Neuronal stem cell (in vitro differentiated cells): ENCODE data around the gene SERF1A. TPM values are rescaled to one million over a fixed set of nuclear protein-coding genes. Genes with fewer than 3 reads are reported as not detected.
"Not testable (repeated sequence)": the region's sequence is repeated elsewhere in the genome, so short reads cannot be mapped to it uniquely, and the experiment has no call there.

Experiments used
- DNase-seq: peaks from one replicate; pipeline ENCODE4 v3.0.0-alpha.2; 2013; ENCODE audit warnings: low spot score
- H2AFZ ChIP-seq: one replicate; pipeline ENCODE4 v1.6.1; 2013; ENCODE audit warnings: mild to moderate bottlenecking, low read length, inconsistent platforms
- H2AK5ac ChIP-seq: 2 replicates; pipeline ENCODE4 v1.6.1; 2013; ENCODE audit warnings: low read depth, mild to moderate bottlenecking, inconsistent platforms, low read length, moderate library complexity, mixed read lengths
- H2BK120ac ChIP-seq: 2 replicates; pipeline ENCODE4 v1.6.1; 2013; ENCODE audit warnings: low read depth, mild to moderate bottlenecking, inconsistent platforms, low read length, moderate library complexity, mixed read lengths
- H2BK12ac ChIP-seq: one replicate; pipeline ENCODE4 v1.6.1; 2013; ENCODE audit warnings: low read length, inconsistent platforms
- H2BK15ac ChIP-seq: 2 replicates; pipeline ENCODE4 v1.6.1; 2013; ENCODE audit warnings: mild to moderate bottlenecking, low read length, inconsistent platforms, mixed read lengths
- H2BK5ac ChIP-seq: one replicate; pipeline ENCODE4 v1.6.1; 2013; ENCODE audit warnings: inconsistent platforms, mild to moderate bottlenecking, low read length, moderate library complexity
- H3K14ac ChIP-seq: one replicate; pipeline ENCODE4 v1.6.1; 2013; ENCODE audit warnings: low read length, inconsistent platforms
- H3K18ac ChIP-seq: 2 replicates; pipeline ENCODE4 v1.6.1; 2013; ENCODE audit warnings: low read length, inconsistent platforms
- H3K23ac ChIP-seq: 2 replicates; pipeline ENCODE4 v1.6.1; 2013; ENCODE audit warnings: low read depth, mild to moderate bottlenecking, mixed read lengths, low read length, inconsistent platforms; ENCODE audit not compliant: poor library complexity
- H3K27ac ChIP-seq: replicated peaks from 3 replicates; pipeline ENCODE4 v1.5.1; 2013; ENCODE audit warnings: low read length, inconsistent platforms
- H3K27me3 ChIP-seq, 3 experiments: 2 replicates each; pipeline ENCODE4 v1.6.1; 2013; ENCODE audit warnings: low read length in 3 of 3, mild to moderate bottlenecking in 2 of 3, inconsistent platforms in 1 of 3, low read depth in 1 of 3, mixed read lengths in 1 of 3, moderate library complexity in 1 of 3; ENCODE audit not compliant: control insufficient read depth in 3 of 3, insufficient read depth in 3 of 3
- H3K36me3 ChIP-seq, 2 donors: replicated peaks in 1 of 2; 2 replicates each; pipeline ENCODE4 v1.6.1; 2013; ENCODE audit warnings: low read length in 2 of 2; ENCODE audit not compliant: control insufficient read depth in 2 of 2, insufficient read depth in 2 of 2
- H3K4ac ChIP-seq: 2 replicates; pipeline ENCODE4 v1.6.1; 2013; ENCODE audit warnings: inconsistent platforms, mild to moderate bottlenecking, low read length, moderate library complexity
- H3K4me1 ChIP-seq, 2 donors: 1 replicate in 1 of 2; 2 replicates in 1 of 2; pipeline ENCODE4 v1.6.1; 2013; ENCODE audit warnings: low read length in 2 of 2, low read depth in 1 of 2; ENCODE audit not compliant: control insufficient read depth in 2 of 2, insufficient read depth in 1 of 2
- H3K4me2 ChIP-seq: one replicate; pipeline ENCODE4 v1.6.1; 2013; ENCODE audit warnings: mild to moderate bottlenecking, low read length, inconsistent platforms; ENCODE audit not compliant: insufficient read depth, poor library complexity, severe bottlenecking
- H3K4me3 ChIP-seq, 2 donors: 2 replicates each; pipeline ENCODE4 v1.5.1; 2013; ENCODE audit warnings: low read length in 2 of 2, mild to moderate bottlenecking in 2 of 2, inconsistent platforms in 1 of 2, moderate library complexity in 1 of 2
- H3K79me1 ChIP-seq: one replicate; pipeline ENCODE4 v1.6.1; 2013; ENCODE audit warnings: low read depth, mild to moderate bottlenecking, inconsistent platforms, low read length, moderate library complexity
- H3K9ac ChIP-seq: one replicate; pipeline ENCODE4 v1.6.1; 2013; ENCODE audit warnings: mild to moderate bottlenecking, low read depth, low read length, inconsistent platforms; ENCODE audit not compliant: poor library complexity
- H3K9me3 ChIP-seq, 2 donors: replicated peaks in 1 of 2; 2 replicates each; pipeline versions ENCODE3 to v1.6.1; 2013; ENCODE audit warnings: low read length in 2 of 2, mild to moderate bottlenecking in 2 of 2, inconsistent platforms in 1 of 2, low read depth in 1 of 2, mixed read lengths in 1 of 2, moderate library complexity in 1 of 2; ENCODE audit not compliant: control insufficient read depth in 2 of 2, insufficient read depth in 1 of 2
- H4K8ac ChIP-seq: one replicate; pipeline ENCODE4 v1.6.1; 2013; ENCODE audit warnings: low read depth, mild to moderate bottlenecking, inconsistent platforms, low read length, moderate library complexity
- H4K91ac ChIP-seq: one replicate; pipeline ENCODE4 v1.6.1; 2013; ENCODE audit warnings: low read length, low read depth, mild to moderate bottlenecking, inconsistent platforms; ENCODE audit not compliant: poor library complexity
- WGBS, 2 donors: extraction: QIAGEN DNeasy Blood & Tissue Kit; methylation state at CpG; one replicate each; pipeline ENCODE4 v1.1.7; 2013; ENCODE audit warnings: missing lambda C conversion rate in 2 of 2, mixed read lengths in 1 of 2; ENCODE audit not compliant: insufficient read length in 2 of 2, insufficient replicate concordance in 1 of 2; ENCODE audit errors: extremely low coverage in 2 of 2; 5-methylcytosine and 5-hydroxymethylcytosine counted together
- small RNA-seq: library from polyadenylated mRNA; stranded (forward); fragments of <200 nt; extraction: miRNeasy Mini kit (QIAGEN cat#:217004); gene quantifications from one replicate; pipeline ENCODE3, GENCODE V24; 2013; ENCODE audit not compliant: insufficient read depth

SERF1A gene

DNA sequence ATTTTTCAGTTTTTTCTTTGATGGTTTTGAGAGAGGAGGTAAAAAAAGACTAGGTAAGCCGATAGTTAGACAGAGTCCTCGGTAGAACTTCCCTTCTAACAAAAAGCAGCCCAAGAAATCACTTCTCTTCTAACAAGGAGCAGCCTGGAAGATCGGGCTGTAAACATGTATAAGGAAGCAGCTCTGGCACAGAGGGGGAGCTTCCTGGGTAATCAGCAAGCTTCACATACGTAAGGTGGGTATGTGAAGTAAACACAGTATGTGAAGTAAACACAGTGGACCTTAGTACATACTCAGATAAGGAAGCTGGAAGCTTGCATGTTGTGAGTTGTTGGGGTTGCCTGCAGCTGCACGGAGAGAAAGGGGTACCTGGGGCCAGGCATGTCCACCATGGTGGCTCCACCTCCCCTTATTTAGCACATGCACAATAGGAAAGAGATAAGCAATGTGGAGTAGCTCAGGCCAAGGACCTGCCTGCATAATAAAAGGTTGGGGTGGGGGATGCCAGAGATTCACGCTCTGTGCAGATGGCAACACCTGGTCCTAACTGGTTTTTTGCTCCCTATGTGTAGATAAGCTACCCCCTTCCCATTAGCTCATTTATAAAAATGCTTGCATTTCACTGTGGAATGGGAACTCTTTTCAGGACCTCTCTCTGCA, 31.4 kb downstream of the SERF1A start:
- not testable (repeated sequence) for H2AFZ ChIP-seq, H3K18ac ChIP-seq, H2BK5ac ChIP-seq, H2BK15ac ChIP-seq, H3K9me3 ChIP-seq, H4K8ac ChIP-seq, H3K4me2 ChIP-seq, H3K9ac ChIP-seq, DNase-seq, H3K14ac ChIP-seq, H4K91ac ChIP-seq, H3K27ac ChIP-seq, H3K27me3 ChIP-seq, H2BK12ac ChIP-seq, H3K4me1 ChIP-seq, H3K4ac ChIP-seq, H3K23ac ChIP-seq, H2BK120ac ChIP-seq, H3K79me1 ChIP-seq, H2AK5ac ChIP-seq, H3K4me3 ChIP-seq, H3K36me3 ChIP-seq
- WGBS, 2 donors: no CpG with 5 or more reads among the region's 6 CpGs

DNA sequence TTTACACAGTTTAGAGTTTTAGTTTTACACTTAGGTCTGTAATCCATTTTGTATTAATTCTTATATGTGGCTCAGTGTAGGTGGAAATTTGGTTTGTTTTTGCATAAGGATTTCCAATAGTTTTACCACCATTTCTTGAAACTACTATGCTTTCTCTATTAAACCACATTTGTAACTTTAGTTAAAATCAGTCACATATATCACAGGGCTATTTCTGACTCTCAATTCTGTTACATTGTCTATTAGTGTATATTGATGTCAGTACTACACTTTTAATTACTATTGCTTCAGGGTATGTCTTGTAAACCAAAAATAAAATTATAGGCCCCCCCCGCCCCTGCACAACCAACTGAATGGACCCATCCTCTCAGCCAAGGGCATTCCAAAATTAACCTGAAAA, 32.1 kb downstream of the SERF1A start:
- H3K9me3 ChIP-seq, H3K18ac ChIP-seq, H3K4ac ChIP-seq, DNase-seq, H3K9ac ChIP-seq, H2BK15ac ChIP-seq, H3K79me1 ChIP-seq, H3K4me3 ChIP-seq, H3K36me3 ChIP-seq, H2BK5ac ChIP-seq, H2AK5ac ChIP-seq, H3K27me3 ChIP-seq, H2AFZ ChIP-seq, H4K8ac ChIP-seq, H3K27ac ChIP-seq, H3K23ac ChIP-seq, H3K14ac ChIP-seq, H3K4me2 ChIP-seq, H2BK12ac ChIP-seq, H4K91ac ChIP-seq, H2BK120ac ChIP-seq, H3K4me1 ChIP-seq: not testable (repeated sequence)
- no CpG with 5 or more reads among the region's 1 CpG for WGBS, 2 donors

DNA sequence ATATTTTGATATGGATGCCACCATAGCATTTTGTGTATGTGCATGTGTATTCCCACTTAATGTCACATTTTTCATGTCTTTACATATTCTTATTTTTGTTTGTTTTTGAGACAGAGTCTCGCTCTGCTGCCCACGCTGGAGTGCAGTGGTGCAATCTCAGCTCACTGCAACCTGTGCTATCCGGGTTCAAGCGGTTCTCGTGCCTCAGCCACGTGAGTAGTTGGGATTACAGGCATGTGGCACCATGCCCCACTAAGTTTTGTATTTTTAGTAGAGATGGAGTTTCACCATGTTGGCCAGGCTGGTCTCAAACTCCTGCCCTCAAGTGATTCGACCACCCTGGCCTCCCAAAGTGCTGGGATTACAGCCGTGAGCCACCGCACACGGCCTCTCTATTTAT, 52.6 kb downstream of the SERF1A start:
- H3K14ac ChIP-seq, H2AK5ac ChIP-seq, H3K79me1 ChIP-seq, H2AFZ ChIP-seq, H4K91ac ChIP-seq, H3K36me3 ChIP-seq, H3K4me3 ChIP-seq, DNase-seq, H2BK15ac ChIP-seq, H2BK120ac ChIP-seq, H3K4me2 ChIP-seq, H3K27ac ChIP-seq, H3K9ac ChIP-seq, H3K23ac ChIP-seq, H3K4me1 ChIP-seq, H2BK12ac ChIP-seq, H3K4ac ChIP-seq, H3K18ac ChIP-seq, H3K27me3 ChIP-seq, H2BK5ac ChIP-seq, H3K9me3 ChIP-seq, H4K8ac ChIP-seq: not testable (repeated sequence)
- WGBS, 2 donors: no CpG with 5 or more reads among the region's 10 CpGs

Small RNA genes within 50 kb of the gene (small RNA-seq; reads per million reads assigned to genes)
- not detected for gene CDH12P1
